Fibroblast of skin of left biceps (primary cell): ENCODE results near the gene KCNIP1.

Experiments used
- DNase-seq, 2 experiments: peaks; one replicate each; pipeline ENCODE4 v3.0.0-alpha.2; 2013; ENCODE audit warnings: low read depth in 2 of 2

The KCNIP1 gene

DNA sequence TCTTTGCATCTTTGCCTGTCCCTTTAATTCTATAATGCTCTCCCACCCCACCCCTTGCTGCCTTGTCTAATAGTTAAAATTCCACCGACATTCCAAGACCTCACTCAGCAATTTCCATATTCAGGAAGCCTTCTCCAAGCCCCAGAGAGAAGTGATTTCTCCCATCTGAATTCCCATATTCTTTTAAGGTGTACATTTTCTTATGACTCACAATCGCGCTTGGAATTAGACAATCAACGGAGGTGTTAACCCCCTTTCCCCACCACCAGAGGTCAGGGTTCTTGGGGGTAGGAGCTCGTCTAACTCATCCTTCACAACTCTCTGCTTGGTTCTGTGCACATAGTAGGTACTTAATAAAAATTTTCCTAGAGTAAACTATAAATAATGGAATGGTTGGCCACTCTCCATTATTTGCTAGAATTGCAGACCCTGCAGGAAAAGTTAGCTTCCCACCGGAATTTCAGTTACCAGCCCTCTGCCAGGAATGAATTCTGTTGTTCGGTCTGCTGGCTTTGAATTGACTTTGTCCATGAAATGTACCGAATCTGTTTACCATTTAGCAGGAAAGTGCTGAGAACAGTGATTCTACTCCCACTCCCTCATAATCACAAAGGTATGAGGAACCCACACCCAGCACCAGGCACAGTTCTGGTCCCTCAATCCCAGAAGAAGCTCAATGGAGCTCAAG is 5.0 kb downstream of the KCNIP1 start:
- DNase-seq: no peak

DNA sequence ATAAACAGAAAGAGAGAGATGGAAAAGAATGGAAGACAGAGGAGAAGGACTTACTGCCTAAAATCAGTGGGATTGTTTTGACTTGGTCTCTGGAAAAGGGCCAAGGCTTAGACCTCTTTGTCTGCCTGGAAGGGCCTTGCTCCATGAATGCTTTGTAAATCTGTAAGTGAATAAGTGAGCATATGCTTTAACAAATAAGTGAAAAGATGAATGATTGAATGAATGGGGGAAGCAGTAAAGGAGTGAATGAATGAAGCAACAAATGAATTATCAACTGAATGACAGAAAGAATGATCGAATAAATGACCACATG is 5.5 kb downstream of the KCNIP1 start:
- no peak for DNase-seq

DNA sequence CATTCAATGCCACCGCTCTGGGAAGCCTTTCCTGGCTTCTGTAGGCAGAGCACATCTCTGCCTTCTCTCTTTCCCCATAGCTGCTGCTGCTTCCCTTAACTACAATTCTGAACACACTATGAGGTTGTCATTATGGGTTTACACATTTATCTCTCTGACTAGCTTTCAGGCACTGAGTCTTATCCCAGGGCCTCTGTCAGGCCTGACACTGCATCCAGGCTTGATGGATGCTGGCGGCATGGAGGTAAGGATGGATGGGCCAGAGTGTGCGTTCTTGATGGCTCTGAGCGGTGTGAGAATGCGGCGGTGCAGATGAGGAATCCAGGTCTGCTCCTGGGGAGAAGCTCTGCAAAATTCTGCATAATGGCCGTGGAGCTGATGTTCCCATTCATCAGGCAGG is 6.3 kb downstream of the KCNIP1 start:
- no peak for DNase-seq

DNA sequence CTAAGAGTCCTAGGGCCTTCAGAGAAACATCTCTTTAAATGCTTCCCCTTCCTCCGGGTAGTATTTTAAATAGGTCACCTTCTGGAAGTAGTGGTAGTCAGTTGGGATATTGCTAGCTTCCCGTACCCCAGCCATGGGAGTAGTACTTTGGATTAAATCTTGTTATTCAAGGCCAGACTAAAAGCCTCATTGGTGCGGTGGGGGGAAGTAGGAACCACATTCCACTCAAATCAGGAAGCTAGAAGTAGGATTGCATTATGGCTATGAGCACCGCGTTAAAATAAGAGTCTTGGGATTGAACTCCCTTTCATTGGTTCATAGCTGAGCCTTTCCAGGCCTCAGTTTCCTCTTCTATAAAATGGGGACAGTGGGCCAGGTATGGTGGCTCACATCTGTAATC is 6.7 kb downstream of the KCNIP1 start:
- no peak for DNase-seq

DNA sequence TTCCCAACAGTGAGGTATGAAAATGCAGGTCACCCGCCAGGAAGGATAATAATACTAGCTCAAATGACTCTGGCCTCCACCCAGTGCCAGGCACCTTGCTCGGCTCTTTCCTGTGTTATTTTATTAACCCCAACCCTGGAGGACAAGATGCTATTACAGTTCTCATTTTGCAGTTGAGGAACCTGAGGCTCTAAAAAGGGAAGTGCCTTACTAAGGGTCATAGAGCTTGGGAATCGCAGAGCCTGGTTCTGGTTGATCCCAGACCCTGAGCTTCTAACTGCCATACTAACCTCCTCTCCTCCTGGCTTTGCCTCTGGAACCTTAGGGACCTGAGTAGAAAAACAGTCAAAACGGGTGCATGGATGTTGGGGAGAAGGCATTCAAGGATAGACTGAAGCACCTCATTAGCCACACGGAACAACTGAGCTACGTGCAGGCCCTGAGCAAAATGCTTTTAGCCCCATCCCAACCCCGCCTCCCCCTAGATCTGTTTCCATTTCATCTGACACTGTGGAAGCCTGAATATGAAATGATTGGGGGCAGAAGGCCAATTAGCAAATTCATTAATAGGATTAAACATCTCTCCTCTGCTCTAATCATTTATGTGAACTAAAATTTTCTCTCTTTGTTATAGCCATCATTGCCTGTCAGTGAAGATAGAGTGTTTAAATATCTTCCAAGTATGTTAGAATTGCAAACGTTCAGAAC is 7.9 kb downstream of the KCNIP1 start:
- DNase-seq: no peak

DNA sequence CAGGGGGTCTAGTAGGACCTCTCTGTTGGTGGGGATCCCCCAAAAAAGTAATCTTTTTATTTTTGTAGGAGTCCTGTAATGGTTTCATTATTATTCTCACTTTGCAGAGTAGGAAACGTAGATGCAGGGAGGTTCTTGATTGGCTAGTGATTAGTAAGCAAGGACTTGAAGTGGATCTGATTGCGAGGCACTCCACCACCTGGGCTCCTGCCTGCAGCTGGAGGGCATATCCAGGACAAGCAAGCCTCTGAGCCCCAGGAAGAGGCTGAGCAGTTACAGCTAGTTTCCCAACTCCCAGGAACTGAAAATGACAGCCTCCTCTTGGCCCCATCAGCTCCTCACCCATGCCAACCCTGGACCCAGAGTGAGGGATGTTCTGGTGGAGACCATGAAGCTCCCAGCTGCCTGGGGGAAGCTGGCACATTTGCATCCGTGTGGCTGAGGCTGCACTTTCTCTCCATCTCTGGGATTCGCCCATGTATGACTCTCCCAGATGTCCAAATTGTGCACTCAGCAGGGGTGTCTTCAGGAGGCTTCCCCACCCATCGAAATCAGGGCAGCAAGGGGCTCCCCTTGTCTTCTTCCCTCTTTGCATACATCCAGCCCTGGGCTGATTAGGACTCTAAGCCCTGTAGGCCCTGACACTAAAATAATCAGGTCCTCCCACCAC is 10.2 kb downstream of the KCNIP1 start:
- no peak for DNase-seq

DNA sequence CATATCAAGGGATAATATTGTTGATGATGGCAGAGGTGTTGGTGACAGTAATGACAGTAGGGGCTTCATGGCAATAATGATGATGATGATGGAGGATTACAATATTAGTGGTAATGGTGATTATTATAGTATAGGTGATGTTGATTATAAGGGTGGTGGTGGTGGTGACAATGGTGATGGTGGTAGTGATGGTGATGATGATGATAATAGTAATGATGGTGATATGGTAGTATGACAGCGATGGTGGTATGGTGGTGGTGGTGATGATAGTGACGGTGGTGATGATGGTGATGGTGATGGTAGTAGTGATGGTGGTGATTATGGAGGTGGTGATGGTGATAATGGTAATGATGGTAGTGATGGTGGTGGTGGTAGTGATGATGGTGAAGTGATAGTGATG is 13.6 kb downstream of the KCNIP1 start:
- DNase-seq: no peak

DNA sequence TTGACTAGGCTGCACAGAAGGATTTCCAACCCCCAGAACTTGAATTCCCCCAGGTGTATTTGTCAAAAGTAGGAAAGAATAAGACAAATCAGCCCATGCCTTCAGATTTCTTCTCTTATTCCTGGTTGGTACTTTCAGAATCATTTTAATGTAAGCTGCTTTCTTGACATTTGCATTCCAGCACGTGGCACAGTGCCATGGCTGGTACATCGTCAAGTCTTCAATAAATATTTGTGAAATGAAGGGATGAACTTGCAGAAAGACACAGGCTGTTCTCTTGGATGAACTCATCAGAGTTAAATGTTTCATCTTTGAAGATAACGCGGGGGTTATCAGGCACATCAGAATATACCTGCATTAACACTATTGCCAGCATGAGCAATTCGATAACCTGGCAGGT is 14.5 kb downstream of the KCNIP1 start:
- no peak for DNase-seq

DNA sequence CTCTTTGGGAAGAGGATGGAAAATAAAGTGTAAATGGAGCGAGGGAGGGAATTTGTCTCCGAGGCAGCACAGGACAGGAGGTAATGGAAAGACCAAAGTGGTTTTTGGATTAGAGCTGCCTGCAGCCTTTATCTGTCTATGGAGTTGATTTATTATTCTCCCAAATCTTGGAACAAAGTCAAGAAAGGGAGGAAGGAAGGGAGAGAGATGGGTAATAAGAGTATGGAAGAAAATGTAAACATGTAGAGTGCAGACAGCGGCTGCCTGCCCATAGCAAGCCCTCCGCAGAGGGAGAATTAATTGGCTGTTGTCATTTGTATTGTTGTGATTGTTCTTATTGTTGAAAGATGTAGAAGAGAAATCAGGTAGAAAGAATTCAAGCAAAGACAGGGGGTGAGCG is 15.7 kb downstream of the KCNIP1 start:
- DNase-seq: no peak

DNA sequence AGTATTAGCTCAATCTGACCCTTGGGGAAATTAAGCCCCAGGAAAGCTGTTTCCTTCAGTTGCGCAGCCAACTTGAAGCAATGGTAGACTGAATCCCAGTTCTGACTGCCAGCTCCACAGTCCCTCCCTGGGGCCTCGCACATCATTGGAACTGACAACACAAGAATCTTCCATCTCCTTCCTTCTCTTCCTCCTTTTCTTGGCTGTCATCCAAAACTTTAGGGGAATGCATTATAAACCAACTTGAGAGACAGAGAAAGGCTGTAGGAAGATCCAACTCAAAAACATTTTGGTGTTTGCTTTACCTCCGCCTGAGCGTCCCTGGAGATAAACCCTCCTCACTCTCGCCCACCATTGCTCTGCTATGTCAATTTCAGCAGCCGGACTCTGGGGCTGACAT is 16.6 kb downstream of the KCNIP1 start:
- no peak for DNase-seq

DNA sequence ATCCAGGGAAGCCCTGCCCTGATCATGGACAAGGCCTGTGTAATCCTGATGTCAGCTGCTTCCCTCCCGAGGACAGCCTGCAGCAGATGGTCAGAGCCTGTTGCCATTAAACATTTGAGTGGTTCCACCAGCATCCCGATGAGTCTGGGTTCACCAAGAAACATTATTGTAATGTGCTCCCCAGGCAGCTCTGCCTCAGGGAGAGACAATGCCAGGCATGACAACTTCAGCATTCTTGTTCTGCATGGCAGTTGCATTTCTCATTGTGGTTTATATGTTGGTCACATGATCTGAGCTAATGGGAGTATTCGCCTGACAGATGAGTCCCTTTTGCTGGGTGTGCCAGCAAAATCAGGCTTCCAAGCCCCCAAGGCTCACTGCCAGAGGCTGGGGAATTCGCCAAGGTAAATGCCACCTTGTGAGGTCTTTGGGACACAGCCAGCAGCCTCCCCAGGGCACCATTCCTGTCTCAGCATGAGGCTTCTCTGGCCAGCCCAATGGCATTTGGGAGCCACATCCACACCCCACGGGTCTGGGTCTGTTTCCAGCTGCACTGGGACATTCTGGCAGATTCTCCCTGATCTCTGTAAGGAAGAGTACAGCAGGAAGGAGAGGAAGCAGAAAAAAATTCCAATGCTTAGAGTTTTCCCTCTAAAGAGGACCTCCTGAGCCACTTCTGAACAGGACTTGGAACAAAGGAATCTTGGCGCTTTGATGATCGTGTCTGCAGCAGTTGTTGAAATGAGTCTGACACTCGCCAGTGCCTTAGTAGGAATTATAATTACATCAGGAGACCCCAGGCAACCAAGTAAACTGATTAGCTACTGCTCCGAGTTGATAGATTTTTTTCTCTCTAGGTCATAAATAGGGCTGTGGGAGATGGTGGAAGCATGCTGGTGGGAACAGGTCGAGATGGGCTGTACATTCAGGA is 18.7 kb downstream of the KCNIP1 start:
- DNase-seq: no peak

DNA sequence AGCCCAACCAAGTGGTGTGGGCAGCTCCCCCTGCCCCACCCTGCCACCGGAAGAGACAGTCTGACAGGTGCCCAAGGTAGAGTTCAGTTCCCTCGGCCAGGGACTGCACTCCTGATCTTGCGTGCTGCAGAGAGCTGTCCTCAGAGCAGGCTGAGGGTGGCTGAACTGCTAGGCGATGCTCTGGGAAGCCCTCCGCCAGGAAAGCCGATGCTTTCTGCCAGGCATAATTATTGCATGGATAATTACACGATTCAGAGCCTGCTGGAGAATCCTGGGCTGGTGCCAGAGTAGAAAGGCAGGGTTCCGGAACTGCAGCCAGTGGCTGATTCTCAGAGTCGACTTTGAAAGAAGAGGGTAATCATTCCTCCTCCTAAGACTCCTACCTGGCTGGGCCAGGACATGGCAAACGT is 19.3 kb downstream of the KCNIP1 start:
- DNase-seq: no peak

DNA sequence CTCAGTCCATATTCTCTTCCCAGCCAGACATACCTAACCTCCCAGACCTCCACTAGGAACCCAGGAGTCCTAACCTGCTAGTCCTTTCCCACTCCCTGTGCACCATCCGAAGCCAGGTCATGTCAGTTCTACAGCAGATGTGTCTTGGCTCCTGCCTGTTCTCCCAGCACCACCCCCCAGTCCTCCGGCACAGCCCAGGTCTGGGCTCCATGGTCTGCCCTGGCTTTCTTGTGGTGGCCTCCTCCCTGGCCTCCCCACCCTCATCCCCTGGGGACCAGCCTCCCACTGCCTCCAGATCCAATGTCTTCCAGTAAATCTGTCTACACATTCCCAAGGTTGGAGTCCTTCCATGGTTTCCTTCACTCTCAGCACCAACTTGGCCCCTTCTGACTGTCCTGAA is 20.0 kb downstream of the KCNIP1 start:
- no peak for DNase-seq

DNA sequence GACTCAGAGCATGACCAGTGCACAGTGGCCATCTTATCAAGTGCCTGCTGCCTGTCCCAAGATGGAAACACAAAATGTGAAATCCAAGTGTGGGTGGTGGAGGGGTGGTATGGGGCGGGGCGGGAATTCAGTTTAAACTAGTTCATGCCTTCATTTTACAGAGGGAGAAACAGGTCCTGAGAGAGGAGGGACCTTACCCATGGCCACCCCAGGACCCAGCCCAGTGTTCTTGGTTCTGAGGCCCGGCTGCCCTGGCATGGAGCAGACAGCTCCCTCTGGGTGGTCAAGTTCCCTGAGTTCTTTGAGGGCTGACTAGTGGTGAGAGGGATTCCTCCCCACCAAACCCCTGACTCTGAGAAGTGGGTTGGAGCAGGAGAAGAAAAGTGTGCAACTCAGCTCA is 20.8 kb downstream of the KCNIP1 start:
- DNase-seq: no peak

DNA sequence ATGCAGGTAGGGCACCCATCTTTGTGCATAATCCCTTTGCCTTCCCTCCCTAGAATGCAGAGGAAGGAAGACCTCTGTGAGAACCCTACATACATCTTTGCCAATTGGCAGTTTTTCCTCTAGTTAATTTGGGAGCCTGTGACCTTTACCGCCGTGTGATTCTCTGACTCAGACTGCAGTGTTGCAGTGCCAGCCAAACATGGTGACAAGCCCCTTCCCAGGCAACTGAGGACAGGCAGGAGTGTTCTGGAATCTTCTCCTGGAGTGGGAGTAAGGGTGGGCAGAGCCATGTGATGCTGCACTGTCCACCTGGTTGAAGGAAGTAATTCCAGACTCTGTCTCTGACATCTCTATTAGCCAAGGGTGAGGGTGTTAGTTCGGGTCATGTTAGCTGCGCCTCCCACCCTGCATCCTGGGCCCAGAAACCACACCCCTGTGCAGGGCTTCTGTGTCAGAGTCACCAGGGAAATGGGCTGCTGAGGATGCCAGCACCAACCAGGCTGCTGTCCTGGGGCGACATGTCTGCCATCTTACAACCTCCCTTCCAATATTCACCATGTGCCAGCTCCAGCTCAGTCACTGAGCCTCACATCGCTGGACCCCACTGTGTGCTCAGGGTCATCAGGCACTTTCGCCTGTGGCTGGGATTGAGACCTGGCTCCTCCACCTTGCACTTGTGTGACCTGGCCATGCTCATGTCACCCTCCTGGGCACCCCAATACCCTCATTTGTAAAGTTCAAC is 21.8 kb downstream of the KCNIP1 start:
- DNase-seq: no peak

DNA sequence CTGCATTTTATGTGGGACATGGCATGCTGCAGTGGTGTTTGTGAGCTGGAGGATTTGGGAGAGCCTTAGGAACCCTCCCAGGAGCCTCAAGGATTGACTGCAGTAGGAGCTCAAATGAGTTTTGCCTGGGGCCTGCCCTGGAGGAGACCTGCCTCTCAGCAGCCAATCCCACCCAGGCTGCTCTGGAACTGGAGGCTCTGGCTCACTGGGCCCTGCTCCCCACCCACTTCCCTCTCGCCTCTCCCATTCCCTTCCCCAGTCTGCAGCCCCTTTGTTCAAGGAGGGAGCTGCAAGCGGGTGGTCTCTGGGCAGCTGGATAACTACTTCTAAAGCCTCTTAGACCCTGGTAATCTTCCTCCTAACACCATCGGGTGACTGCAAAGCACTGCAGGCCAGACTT is 24.2 kb downstream of the KCNIP1 start:
- DNase-seq: no peak

DNA sequence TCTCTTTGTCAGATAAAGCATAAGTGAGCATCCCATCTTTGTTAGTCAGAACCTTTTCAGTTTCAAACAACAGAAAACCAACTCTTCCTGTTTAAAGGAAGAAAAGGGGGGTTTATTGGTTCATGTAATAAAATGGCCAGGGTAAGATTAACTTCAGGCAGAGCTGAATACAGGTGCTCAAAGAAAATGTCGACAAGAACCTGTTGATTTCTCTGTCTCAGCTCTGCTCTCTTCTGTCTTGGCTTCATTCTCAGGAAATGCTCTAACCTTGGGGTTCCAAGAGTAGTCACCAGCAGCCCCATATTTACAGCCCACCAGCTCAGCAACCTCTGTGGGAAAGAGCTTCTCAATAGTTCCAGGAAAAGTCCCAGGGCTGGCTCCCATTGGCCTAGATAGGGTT is 25.2 kb downstream of the KCNIP1 start:
- no peak for DNase-seq

DNA sequence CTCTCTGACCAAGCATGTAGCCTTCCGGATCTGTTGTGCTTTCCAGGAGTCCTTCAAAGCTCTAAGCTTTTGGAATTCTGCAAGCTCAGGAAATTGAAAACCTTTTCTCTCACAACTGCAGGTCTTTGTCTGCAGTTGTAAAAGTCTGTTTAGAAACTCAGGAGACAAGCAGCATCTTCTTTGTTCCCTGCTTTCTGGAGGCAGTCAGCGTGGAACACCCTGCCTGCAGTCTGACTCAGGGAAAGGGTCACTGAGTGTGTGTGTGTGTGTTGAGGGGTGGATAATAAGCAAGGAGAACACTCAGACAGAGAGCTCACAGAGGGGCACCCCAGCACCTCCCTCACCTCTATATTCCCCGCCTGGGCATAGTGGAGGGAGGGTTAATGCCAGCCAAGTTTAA is 29.1 kb downstream of the KCNIP1 start:
- DNase-seq: no peak

DNA sequence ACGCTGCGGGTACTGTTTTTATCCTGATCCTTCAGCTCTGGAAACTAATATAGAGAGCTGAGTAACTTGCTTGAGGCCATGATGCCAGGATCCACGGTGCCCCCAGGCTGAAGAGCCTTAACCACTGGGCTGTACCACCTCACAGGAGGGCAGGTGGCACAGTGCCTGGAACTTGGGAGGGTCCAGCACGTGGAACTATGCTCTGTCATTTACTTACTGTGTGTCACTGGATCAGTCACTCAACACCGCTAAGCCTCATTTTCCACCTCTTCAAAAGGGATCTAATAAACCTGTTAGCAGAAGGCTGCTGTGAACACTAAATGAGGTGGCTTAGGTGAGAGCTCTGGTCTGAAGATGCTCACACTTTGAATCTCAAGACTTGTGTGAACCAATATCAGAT is 29.6 kb downstream of the KCNIP1 start:
- DNase-seq: no peak

DNA sequence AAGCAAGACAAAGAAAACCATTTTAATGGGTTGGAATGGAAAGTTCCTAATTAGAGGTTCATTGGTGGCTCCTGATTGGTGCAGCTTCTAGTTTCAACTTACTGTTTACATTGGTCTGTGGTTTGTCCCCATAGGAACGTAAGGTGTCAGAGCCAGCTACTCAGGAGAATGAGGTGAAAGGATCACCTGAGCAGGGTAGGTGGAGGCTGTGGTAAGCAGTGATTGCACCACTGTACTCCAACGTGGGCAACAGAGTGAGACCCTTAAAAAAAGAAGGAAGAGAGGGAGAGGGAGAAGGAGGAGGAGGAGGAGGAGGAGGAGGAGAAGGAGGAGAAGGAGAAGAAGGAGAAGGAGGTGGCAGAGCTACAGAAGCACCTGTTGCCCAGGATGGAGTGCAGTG is 30.4 kb downstream of the KCNIP1 start:
- DNase-seq: no peak

DNA sequence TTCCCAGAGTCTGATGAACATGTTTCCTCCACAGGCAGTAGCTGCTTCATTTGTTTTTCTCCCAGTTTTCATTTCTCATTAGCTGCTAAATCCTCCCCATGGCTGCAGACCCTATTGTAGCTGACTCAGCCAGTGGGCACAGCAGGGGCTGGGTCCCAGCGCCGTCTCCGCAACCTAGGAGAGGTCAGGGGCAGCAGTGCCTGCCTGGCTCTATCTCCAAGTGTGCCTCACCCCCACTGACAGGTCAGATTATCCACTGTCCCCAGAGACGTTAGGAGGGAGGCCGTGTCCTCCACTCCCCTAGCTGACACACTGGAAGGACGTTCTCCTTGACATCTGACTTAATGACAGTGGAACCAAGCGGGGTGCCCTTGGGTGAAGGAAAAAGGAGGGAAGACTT is 31.1 kb downstream of the KCNIP1 start:
- DNase-seq: no peak

DNA sequence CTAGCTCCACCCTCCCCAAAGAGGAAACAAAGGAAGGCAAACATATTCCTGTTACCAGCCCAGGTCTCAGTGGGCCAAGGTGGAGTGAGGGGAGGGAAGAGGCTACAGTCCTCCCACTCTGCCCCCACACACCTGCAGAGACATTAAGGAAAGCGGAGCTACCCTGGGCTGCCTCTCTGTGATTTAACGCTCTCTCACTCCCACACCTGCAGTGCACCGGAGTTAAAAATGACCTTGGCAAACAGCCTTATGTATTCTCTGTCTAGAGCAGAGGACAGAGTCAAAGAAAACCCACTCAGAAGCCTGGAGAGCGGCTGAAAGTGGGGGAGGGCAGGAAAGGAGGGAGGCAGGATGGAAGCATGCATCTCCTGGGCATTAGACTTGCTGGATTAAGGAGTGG is 32.7 kb downstream of the KCNIP1 start:
- DNase-seq: no peak
